NCI-H2107 treated with DMSO at 0.1 percent for 48 hours (cell line): ENCODE results near the gene HJV.
"Not testable (repeated sequence)": the region's sequence is repeated elsewhere in the genome, so short reads cannot be mapped to it uniquely, and the experiment has no call there.

Experiments
- DNase-seq: peaks from one replicate; lab custom pipeline; 2025; ENCODE audit not compliant: unreplicated experiment; lab: John Stamatoyannopoulos, UW

HJV gene

GRCh38 chr1:146021622-146022402 lies at the start of gene HJV:
Gene HJV (minus strand): TSS chr1:146021735. CDS start chr1:146020231, 1,504 bp downstream.
- DNase-seq = no peak

GRCh38 chr1:146059148-146059547 lies 37.6 kb upstream of the HJV start:
- not testable (repeated sequence) for DNase-seq

GRCh38 chr1:146051852-146052676 lies 30.5 kb upstream of the HJV start:
- peak; percentile 94 for DNase-seq

- DNase-seq = no peak
These were observed 29.9 kb upstream of the HJV start for GRCh38 chr1:146051452-146051851.

GRCh38 chr1:146050652-146050963 lies 29.1 kb upstream of the HJV start:
- DNase-seq = not testable (repeated sequence)

- not testable (repeated sequence) for DNase-seq
These were observed 28.5 kb upstream of the HJV start for GRCh38 chr1:146049866-146050651.

- DNase-seq = no peak
These were observed 27.9 kb upstream of the HJV start for GRCh38 chr1:146049436-146049835.

GRCh38 chr1:146048514-146049115 lies 27.1 kb upstream of the HJV start:
- DNase-seq = not testable (repeated sequence)

- no peak for DNase-seq
These were observed 25.1 kb upstream of the HJV start for GRCh38 chr1:146046664-146047063.

- DNase-seq = no peak
These were observed 18.3 kb upstream of the HJV start for GRCh38 chr1:146039844-146040194.

GRCh38 chr1:146036965-146037646 lies 15.6 kb upstream of the HJV start:
- peak; percentile 90 for DNase-seq

GRCh38 chr1:146036241-146036964 lies 14.9 kb upstream of the HJV start:
- no peak for DNase-seq

GRCh38 chr1:146035048-146035423 lies 13.5 kb upstream of the HJV start:
- DNase-seq = no peak

- DNase-seq = peak; percentile 48
These were observed 11.2 kb upstream of the HJV start for GRCh38 chr1:146032631-146033219.

- DNase-seq = no peak
These were observed 9.9 kb upstream of the HJV start for GRCh38 chr1:146031476-146031875.

- DNase-seq = peak; percentile 45
These were observed 7.6 kb upstream of the HJV start for GRCh38 chr1:146029117-146029516.

- DNase-seq = not testable (repeated sequence)
These were observed 5.1 kb upstream of the HJV start for GRCh38 chr1:146026650-146027049.

- not testable (repeated sequence) for DNase-seq
These were observed 4.4 kb upstream of the HJV start for GRCh38 chr1:146025787-146026495.
